WTC11 (cell line): ENCODE measurements around the gene ANKMY1.

ENCODE experiments used
- CTCF ChIP-seq: fragments of 200-600 bp; IDR thresholded peaks from 2 replicates; pipeline ENCODE4 v1.8.0; 2022; ENCODE audit warnings: antibody characterized with exemption
- JUN ChIP-seq: sonication (generic); formaldehyde crosslinking; IDR thresholded peaks from 2 replicates; pipeline ENCODE4 v1.8.0; 2023; ENCODE audit warnings: mild to moderate bottlenecking, missing genetic modification reagents

DNA sequence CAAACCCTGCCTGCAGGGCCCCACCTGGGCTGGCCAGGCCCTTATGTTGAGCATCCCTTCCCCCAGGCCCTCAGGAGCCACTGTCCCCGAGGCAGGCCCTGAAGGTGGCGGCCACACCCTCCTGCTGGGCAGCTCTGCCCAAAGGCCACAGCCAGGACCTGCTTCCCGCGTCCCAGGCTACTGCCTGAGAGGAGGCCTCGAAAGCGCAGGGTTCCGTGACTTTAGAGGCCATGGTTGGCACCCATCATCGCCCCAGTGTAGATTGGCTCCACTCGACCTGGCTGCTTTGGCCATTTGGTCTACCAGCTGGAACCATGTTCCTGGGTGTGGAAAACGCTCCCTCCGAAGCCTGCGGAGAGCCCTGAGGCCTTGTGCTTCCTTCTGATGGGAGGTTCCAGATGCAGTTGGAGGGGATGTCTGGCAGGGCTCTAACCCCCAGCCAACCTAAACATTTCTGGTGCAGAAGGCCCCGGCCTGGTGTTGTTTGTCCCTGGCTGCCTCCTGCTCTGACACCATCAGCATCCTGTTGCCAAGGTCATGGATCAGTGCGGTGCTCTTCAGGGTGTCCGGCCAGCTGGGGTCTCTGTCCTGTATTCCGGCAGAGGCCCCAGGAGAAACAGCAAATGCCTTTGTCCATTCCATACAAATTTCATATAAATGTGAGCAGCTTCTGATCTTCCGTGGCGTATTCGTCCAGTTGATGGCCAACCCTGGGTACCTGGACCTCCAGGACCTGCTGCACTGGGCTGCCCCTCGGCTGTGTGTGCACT is 43.5 kb upstream of the ANKMY1 start:
- no peak for TF ChIP-seq CTCF
- no peak for TF ChIP-seq JUN
